GM12878 (cell line): ENCODE results near the gene UBTF. TPM values are rescaled to one million over a fixed set of nuclear protein-coding genes. Genes with fewer than 3 reads are reported as not detected.

Source experiments
- ATF7 ChIP-seq: fragments of 450-650 bp; IDR thresholded peaks from 2 replicates; pipeline ENCODE4 v1.6.1; 2016; ENCODE audit warnings: low read depth, mild to moderate bottlenecking
- BHLHE40 ChIP-seq, 2 experiments: fragments of 450-650 bp in 1 of 2; IDR thresholded peaks; 2 replicates each; pipeline ENCODE4 v1.6.1; 2011 to 2017; ENCODE audit warnings: low read depth in 2 of 2, borderline replicate concordance in 1 of 2, improper control_type of control experiment in 1 of 2, low read length in 1 of 2, mild to moderate bottlenecking in 1 of 2
- DPF2 ChIP-seq: fragments of 450-650 bp; IDR thresholded peaks from 2 replicates; pipeline ENCODE4 v1.6.1; 2017; ENCODE audit warnings: mild to moderate bottlenecking
- HDAC6 ChIP-seq: fragments of 200-600 bp; sonication (generic); IDR thresholded peaks from one replicate; pipeline ENCODE4 v1.8.0; 2017; ENCODE audit warnings: antibody characterized with exemption; ENCODE audit not compliant: unreplicated experiment
- HDGF ChIP-seq: fragments of 450-650 bp; IDR thresholded peaks from 2 replicates; pipeline ENCODE4 v1.6.1; 2016; ENCODE audit warnings: antibody characterized with exemption
- IKZF1 ChIP-seq: fragments of 450-650 bp; conservative IDR thresholded peaks from 2 replicates; pipeline ENCODE4 v1.6.1; 2017; ENCODE audit warnings: antibody characterized with exemption, mild to moderate bottlenecking
- POLR2AphosphoS5 ChIP-seq: IDR thresholded peaks from 2 replicates; pipeline ENCODE4 v1.6.1; 2011; ENCODE audit warnings: mild to moderate bottlenecking, low read length, inconsistent platforms
- TCF7 ChIP-seq: IDR thresholded peaks from 2 replicates; pipeline ENCODE4 v1.6.1; 2014; ENCODE audit warnings: antibody characterized with exemption, borderline replicate concordance
- WRNIP1 ChIP-seq: IDR thresholded peaks from 2 replicates; pipeline ENCODE4 v1.6.1; 2011; ENCODE audit warnings: low read depth, low read length, improper control_type of control experiment, borderline replicate concordance
- YY1 ChIP-seq: IDR thresholded peaks from 2 replicates; pipeline ENCODE4 v1.6.1; 2011; ENCODE audit warnings: low read depth, mild to moderate bottlenecking, low read length
- polyA plus RNA-seq, 11 experiments: library from polyadenylated mRNA; depleted of rRNA in 4 of 11; unstranded in 6 of 11; stranded (reverse) in 5 of 11; fragments of >200 nt; fragmentation: Nextera tagmentation in 4 of 11; fragmentation: Illumina TruSeq in 1 of 11; extraction: Ambion mirVana in 4 of 11; extraction: Trizol in 1 of 11; gene quantifications; 1 replicate in 1 of 11; 2 replicates in 10 of 11; pipeline versions ENCODE4 v1.2.1 to v1.2.3, GENCODE V29; 2011 to 2016; ENCODE audit warnings: inconsistent platforms in 2 of 11, missing spikeins in 2 of 11, low read depth in 1 of 11
- total RNA-seq, 4 experiments: library from RNA; depleted of rRNA in 3 of 4; stranded (reverse); fragments of >200 nt in 3 of 4; fragmentation: Illumina TruSeq in 1 of 4; extraction: Trizol in 1 of 4; gene quantifications; 2 replicates each; pipeline versions ENCODE4 v1.2.1 to v1.2.3, GENCODE V29; 2013 to 2021
- TF ChIP-seq, protein P1 (sequence below): fragments of 450-650 bp; conservative IDR thresholded peaks from 2 replicates; pipeline ENCODE4 v1.6.1; 2017; ENCODE audit warnings: mild to moderate bottlenecking, moderate library complexity
- TF ChIP-seq, protein P2 (sequence below): fragments of 450-650 bp; formaldehyde crosslinking; IDR thresholded peaks from 2 replicates; pipeline ENCODE4 v1.4.0; 2022; ENCODE audit warnings: mild to moderate bottlenecking, moderate library complexity
- TF ChIP-seq, protein P3 (sequence below): IDR thresholded peaks from 2 replicates; pipeline ENCODE4 v1.6.1; 2012; ENCODE audit warnings: low read depth, low read length, improper control_type of control experiment
- TF ChIP-seq, protein P4 (sequence below): fragments of 450-650 bp; IDR thresholded peaks from 2 replicates; pipeline ENCODE4 v1.6.1; 2017; ENCODE audit warnings: low read depth, mild to moderate bottlenecking, moderate library complexity

UBTF gene
- total and polyA plus RNA-seq, 10 of the 15 experiments (the other 5 are each of a cell fraction or from before 2014, with no cell fraction given) = 2.2 to 124 (median 79.6) TPM

DNA sequence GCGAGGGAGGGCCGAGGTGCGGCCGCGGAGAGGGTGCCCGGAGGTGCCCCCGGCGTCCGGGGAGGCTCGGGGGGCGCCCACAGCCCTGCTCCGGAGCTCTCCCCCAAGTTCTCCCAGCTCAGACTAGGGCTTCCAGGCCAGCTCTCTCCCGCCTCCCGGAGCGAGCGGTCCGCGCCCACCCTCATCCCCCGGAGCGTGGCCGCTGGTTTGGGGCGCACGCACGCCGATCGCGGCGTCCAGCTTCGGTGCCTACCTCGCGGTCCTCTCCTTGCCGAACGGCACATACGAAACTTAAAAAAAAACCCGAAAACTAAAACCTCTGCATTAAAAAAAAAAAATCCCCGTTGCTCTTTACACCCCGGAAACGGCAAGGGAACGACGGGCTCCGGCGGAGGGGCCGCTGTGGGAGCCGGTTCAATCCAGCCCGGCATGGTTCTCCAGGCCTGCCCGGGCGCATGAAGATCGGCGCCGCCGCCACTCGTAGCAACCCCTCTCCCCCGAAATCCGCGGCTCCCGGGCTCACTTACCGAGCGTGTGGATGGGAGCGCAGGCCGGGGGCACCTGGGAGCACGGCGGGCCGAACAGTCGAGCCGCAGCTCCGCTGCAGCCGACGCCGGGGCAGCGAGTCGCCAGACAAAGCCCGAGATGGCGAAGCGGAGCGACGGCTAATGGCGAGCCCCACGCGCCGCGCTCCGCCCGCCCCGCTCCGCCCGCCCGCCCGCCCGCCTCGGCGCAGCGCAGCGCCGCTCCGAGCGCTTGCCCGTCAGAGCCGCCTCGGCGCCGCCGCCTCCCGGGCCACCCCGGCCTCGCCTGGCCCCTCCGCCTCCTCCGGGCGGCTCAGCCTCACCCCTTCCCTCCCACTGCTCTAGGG, 973 bp upstream of the UBTF start (continued):
- TF ChIP-seq, protein P1, sequence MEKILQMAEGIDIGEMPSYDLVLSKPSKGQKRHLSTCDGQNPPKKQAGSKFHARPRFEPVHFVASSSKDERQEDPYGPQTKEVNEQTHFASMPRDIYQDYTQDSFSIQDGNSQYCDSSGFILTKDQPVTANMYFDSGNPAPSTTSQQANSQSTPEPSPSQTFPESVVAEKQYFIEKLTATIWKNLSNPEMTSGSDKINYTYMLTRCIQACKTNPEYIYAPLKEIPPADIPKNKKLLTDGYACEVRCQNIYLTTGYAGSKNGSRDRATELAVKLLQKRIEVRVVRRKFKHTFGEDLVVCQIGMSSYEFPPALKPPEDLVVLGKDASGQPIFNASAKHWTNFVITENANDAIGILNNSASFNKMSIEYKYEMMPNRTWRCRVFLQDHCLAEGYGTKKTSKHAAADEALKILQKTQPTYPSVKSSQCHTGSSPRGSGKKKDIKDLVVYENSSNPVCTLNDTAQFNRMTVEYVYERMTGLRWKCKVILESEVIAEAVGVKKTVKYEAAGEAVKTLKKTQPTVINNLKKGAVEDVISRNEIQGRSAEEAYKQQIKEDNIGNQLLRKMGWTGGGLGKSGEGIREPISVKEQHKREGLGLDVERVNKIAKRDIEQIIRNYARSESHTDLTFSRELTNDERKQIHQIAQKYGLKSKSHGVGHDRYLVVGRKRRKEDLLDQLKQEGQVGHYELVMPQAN = no peak
- TF ChIP-seq BHLHE40 (IDR thresholded peaks at IDR 0.05; ENCODE audit: borderline replicate concordance in 1 of 2, low read depth in 2 of 2, low read length in 1 of 2) (peak in 1 of 2 experiments; percentile 23; a peak in 1 of 4 replicates), POLR2AphosphoS5 (peak; percentile 61), IKZF1 (0 out of 2 replicates have a peak, but pooled peaks have one; percentile 11), HDAC6 (peak; percentile 72), HDGF (peak; percentile 72; the same call in 1 of the 2 replicates), WRNIP1 (no peak), TCF7 (no peak), DPF2 (peak; percentile 29; the same call in 1 of the 2 replicates), ATF7 (no peak), YY1 (0 out of 2 replicates have a peak, but pooled peaks have one; percentile 30)
- TF ChIP-seq, protein P2, sequence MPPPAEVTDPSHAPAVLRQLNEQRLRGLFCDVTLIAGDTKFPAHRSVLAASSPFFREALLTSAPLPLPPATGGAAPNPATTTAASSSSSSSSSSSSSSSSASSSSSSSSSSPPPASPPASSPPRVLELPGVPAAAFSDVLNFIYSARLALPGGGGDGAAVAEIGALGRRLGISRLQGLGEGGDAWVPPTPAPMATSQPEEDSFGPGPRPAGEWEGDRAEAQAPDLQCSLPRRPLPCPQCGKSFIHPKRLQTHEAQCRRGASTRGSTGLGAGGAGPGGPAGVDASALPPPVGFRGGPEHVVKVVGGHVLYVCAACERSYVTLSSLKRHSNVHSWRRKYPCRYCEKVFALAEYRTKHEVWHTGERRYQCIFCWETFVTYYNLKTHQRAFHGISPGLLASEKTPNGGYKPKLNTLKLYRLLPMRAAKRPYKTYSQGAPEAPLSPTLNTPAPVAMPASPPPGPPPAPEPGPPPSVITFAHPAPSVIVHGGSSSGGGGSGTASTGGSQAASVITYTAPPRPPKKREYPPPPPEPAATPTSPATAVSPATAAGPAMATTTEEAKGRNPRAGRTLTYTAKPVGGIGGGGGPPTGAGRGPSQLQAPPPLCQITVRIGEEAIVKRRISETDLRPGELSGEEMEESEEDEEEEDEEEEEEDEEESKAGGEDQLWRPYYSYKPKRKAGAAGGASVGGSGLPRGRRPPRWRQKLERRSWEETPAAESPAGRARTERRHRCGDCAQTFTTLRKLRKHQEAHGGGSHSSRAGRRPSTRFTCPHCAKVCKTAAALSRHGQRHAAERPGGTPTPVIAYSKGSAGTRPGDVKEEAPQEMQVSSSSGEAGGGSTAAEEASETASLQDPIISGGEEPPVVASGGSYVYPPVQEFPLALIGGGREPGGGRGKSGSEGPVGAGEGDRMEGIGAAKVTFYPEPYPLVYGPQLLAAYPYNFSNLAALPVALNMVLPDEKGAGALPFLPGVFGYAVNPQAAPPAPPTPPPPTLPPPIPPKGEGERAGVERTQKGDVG (CRISPR knock-in tag) = no peak
- TF ChIP-seq, protein P3, sequence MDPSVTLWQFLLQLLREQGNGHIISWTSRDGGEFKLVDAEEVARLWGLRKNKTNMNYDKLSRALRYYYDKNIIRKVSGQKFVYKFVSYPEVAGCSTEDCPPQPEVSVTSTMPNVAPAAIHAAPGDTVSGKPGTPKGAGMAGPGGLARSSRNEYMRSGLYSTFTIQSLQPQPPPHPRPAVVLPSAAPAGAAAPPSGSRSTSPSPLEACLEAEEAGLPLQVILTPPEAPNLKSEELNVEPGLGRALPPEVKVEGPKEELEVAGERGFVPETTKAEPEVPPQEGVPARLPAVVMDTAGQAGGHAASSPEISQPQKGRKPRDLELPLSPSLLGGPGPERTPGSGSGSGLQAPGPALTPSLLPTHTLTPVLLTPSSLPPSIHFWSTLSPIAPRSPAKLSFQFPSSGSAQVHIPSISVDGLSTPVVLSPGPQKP = no peak
- TF ChIP-seq, protein P4, sequence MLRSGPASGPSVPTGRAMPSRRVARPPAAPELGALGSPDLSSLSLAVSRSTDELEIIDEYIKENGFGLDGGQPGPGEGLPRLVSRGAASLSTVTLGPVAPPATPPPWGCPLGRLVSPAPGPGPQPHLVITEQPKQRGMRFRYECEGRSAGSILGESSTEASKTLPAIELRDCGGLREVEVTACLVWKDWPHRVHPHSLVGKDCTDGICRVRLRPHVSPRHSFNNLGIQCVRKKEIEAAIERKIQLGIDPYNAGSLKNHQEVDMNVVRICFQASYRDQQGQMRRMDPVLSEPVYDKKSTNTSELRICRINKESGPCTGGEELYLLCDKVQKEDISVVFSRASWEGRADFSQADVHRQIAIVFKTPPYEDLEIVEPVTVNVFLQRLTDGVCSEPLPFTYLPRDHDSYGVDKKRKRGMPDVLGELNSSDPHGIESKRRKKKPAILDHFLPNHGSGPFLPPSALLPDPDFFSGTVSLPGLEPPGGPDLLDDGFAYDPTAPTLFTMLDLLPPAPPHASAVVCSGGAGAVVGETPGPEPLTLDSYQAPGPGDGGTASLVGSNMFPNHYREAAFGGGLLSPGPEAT = 0 out of 2 replicates have a peak, but pooled peaks have one; percentile 40
- TF ChIP-seq, all 136 proteins: peak for 20
